Measurements from ENCODE around the gene ADAMTS17.

GRCh38 chr15:100349321-100349695, 7.5 kb upstream of the ADAMTS17 start:
- no peak for TF ChIP-seq CTCF (IDR thresholded peaks at IDR 0.05)
- TF ChIP-seq POLR2A (IDR thresholded peaks at IDR 0.05), result no peak

Data from testis (tissue), 2 donors.